HG03521 (cell line): ENCODE data around the gene GORASP2.
A peak's percentile ranks its signal among the peaks of the same experiment; 100 is the strongest.
"Not testable (repeated sequence)": the region's sequence is repeated elsewhere in the genome, so short reads cannot be mapped to it uniquely, and the experiment has no call there.

ENCODE experiments used
- ATAC-seq: cut with Tn5 transposase; IDR thresholded peaks from one replicate; pipeline ENCODE4 v1.9.1; 2021; ENCODE audit warnings: mild to moderate bottlenecking, moderate library complexity; ENCODE audit not compliant: unreplicated experiment

GORASP2 gene

DNA sequence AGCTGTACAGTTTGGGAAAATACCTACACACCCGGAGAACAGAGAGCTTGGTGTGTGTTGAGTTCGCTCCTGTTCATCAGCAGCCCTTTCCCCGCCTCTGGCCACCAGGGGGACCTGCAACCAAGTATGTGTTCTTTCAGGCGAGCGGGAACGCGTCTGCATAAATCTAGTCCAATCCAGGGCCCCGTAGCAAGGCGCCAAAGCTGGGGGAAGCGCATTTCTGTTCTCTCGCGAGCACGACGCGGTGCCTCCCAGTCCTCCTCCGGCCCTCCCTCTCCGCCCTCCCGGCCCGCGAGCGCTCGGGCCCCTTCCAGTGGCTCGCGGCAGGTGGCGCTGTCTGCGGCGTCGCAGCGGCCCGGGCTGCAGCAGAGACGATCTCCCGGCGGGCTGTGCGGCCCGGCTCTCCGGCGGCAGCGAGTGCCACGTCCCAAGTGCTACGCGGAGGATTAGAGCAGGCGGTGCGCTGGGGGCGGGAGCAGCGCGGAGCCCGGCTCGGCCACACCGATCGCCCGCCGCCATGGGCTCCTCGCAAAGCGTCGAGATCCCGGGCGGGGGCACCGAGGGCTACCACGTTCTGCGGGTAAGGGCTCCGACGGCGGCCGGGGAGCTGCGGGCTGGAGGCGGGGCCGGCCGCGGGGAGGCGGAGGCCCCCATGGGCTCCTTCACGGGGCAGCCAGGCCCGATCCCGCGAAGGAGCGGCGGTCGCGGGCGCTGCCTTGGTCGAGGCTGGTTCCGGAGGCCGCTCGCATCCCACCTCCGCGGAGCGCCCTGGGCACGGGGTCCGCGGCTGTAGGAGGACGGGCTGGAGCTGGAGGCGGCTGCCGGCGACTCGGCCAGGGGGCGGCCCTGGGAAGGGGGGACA, at the start of gene GORASP2:
TSS of gene GORASP2 (plus strand) at position 430 of the 862 bp plus-strand sequence. CDS start at position 518, 88 bp downstream.
- peak; percentile 91 for ATAC-seq

DNA sequence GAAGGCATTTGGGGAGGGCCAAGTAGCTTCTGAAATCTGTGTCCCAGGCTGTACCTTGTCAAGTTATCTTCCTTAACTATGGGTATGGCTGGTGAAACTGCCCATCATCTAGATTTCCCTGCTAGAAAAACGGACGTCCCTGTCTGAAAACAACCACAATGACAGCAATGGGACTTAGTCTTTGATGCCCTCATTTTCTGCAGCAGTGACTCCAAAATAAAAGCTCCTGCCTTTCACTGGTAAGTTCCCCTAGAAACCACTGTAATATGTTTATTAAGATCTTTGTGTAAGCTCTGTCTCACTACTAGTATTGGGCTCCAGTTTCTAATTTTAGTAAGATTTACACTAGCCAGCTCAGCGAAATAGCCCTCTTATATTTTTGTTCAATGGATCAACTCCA, 47.2 kb upstream of the GORASP2 start:
- no peak for ATAC-seq

DNA sequence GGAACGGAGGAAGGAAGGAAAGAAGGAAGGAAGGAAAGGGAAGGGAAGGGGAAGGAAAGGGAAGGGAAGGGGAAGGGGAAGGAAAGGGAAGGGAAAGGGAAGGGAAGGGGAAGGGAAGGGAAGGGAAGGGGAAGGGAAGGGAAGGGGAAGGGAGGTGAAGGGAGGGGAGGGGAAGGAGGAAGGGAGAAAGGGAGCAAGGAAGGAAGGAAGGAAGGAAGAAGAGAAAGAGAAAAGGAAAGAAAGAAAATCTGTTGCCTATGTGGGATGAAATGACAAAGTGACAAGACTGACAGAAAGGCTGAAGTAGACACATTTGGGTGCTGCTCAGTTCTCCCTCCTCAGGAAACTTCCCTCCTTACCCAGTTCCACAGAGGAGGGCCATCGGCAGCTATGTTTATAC, 46.3 kb upstream of the GORASP2 start:
- ATAC-seq, result no peak

DNA sequence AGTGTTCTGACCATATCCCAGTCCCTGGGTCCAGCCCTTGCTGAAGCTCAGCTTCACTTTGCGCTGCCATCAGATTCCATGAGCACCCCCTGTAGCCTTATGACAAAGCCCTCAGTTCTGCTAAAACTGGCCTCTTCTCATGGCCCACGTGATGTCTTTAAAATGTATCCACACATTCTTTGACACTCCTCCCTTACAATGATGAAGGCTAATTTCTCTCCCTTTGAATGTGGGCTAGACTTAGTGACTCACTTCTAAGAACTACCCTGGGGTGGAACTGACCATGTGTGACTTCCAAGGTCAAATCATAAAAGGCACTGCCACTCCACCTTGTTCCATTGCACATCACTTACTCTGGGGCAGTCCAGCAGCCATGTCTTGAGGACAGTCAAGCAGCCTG, 45.4 kb upstream of the GORASP2 start:
- ATAC-seq, result no peak

DNA sequence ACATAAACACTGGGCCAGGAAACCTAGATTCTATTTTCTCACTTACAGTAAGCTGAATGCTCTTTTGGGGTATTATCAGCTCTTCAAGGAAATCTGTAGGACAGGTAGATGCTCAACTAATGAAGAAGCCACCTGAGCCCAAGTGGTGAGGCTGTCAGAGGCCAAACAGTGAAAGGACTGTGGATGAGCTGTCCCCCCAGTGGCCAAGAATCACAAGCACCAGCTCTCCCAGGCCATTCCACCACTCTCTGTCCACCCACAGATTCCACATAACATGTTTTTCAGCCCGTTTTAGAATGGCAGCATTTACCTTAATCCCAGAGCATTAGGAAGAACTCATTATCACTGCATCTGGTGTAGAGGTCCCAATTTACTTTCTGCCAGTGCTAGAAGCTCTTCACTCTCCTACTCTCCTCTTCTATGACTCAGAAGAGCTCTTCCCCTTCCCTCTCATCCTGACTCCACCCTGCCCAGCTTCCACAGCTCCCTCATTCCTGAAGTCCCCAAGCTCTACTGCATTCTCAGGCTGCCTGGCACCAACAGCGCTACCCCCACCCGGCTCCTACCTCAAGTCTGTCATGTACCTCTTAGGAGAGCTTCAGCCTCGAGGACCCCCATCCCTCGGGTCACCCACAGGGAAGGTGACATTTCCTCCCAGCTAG, 43.8 kb upstream of the GORASP2 start:
- ATAC-seq, result no peak

DNA sequence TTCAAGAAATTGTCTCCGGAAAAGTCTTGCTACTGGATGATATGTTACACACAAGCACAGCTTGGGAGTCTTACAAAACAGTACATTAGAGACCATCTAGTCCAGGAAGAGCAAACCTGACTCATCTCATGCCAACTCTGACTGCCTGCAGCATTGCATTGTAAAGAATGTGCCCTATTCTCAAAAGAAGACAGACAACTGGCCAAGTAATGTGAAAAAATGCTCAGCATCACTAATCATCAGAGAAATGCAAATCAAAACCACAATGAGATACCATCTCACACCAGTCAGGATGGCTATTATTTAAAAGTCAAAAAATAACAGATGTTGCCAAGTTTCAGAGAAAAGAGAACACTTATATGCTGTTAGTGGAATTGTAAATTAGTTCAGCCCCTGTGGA, 42.7 kb upstream of the GORASP2 start:
- ATAC-seq, result no peak

DNA sequence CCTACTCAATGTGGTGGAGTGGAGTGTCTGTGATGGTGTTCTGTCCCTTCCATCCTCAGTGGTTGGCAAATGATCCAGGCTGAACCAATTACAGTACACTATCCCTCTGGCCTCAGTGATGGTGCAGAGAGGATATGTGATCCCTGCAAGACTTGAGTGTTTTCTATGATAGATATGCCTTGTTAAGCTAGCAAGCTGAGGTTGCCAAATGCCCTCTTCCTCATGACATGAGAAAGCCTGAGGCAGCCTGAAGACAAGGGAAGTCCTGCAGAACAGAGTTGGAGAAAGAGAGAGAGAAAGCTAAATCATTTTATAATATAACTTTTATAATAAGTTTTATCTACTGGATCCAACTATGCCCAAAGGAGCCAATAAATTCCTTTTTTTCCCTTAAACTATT, 41.6 kb upstream of the GORASP2 start:
- ATAC-seq, result no peak

DNA sequence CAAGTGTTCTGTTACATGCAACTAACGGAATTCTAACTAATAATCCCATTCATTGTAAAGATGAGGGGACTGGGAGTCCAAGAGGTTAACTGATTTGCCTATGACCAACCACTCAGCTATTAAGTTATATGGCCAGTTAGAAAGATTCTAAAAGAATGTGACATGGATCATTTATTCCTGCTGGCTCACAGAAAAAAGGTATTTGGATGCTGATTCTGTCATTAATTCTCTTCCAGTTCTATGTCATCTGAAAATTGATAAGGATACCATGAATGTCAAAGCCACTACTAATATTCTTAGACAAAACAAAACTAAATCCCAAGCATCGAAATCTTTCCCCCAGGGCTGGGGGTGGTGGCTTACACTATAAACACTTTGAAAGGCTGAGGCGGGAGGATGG, 41.2 kb upstream of the GORASP2 start:
- ATAC-seq, result no peak

DNA sequence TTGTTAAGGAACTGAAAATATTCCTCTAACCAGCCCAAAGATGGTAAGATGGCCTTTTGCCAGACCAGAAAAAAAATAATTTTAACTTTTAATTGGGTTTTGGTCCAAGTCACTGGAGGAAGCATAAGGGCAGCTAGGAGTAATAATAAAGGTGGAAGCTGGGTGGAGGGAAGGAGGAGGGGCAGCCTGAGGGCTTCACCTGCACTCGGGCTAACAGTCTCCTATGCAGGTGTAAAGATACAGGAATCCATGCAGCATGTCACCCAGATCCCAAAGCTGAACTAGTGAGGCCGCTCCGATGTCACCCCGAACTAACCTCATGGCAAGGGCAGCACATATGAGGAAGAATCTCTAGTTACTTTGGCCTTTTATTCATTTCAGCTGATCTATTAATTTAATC, 37.2 kb upstream of the GORASP2 start:
- no peak for ATAC-seq

DNA sequence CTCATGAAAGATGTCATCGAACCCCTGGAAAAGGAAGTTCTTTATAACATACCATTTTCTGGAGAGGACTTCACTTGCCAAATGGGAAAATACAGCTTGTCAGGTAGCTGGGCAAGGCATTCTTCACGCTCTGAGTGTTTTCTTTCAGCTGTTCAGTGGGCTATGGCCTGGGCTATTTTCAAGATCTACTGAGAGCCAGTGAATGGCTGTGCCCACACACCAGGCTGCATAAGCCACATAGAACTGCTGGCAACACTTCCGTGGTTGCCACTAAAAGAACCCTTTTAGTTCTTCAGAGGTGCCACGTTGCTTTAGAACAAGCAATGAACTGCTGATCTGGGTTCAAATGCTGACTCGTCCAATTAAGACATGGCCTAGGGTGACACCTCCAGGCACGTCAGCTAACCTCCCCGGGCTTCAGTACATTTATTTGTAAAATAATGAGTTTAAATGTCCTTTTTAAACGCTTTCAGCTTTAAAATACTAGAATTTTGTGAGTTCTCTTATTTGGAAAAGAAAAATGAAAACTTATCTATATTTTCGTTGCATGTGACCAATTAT, 36.6 kb upstream of the GORASP2 start:
- no peak for ATAC-seq

DNA sequence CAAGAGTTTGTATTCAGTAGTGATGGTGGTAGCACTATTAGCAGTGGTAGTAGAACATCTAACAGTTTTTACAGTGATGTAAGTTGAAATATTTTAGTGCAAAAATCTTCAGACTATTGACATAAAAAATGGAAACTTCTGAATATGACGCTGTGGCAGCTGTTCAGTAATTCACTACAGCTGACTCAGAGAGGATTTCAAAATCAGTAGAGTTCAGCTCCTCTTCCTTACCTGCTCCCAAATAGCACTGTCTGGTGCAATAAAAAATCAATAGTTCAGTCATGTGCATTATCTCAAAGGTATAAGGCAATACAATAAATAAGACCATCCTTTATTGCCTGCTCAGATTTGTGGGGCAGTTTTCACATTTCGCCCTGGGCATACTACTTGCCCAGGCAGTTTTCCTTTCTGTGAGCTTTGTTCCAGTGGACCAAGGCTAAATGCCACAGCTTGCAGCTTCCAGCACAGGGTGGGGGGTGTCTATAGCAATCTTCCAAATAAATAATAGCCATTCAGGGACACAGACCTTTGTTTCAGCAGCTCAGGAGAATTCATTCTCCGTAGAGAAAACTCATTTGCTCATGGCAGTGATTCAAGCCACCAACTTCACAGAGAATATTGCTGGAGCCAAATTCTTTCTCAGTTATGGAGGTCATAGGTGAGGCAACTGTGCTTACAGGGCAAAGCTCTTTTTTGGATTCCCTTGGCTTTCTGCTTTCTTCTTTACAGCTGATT, 33.9 kb upstream of the GORASP2 start:
- ATAC-seq, result no peak

DNA sequence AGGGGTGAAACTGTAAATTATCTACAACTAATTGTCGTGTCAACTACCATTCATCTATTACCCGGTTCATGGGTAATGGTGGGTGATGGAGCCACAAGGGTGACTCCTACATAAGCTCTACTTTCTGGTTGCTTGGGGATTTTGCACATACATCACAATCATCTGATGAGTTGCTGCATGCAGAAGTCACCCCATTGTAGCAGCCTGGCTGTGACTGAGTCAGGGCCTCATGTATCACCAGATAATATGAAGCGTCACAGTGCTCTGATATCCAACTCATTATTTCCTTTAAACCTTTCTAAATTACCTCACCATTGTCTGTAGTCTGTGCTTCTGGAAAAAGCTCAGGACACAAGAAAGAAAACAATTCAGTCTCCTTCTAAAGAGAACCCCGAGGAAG, 32.4 kb upstream of the GORASP2 start:
- no peak for ATAC-seq

DNA sequence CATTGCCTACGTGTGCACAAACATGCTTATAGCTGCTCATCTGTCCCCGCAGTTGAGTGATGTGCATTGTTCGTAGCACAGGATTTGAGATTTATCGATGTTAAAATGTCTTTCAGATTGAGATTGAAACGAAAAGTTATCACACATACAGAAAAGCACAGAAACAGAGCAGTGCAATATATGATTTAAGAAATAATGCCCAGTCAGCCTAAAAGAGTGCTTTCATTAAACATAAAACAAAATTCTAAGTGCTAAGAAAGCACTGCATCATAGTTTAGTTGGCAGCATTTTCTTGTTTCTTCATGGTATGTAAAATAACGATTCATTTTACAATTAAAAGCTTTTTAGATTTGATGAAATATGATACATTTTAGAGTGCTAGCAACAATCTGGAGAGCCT, 31.9 kb upstream of the GORASP2 start:
- ATAC-seq, result no peak

DNA sequence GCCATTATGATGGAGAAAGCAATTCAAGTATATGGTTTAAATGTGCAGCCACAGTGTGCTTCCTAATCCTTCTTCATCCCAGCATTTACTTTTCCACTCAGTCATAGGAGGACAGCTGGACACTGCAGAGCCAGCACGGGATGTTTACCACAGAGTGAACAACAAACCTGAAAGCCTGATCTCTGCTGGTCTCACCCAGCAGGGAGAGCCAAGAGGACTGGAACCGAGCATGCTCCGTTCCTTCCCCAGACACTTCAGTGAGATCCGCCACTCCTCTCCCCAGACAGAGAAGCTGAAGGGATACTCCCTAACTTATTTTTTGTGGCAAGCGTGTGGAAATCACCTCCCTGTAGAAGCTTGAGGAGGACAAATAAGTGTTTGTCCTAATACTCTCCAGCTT, 23.2 kb upstream of the GORASP2 start:
- ATAC-seq, result no peak

DNA sequence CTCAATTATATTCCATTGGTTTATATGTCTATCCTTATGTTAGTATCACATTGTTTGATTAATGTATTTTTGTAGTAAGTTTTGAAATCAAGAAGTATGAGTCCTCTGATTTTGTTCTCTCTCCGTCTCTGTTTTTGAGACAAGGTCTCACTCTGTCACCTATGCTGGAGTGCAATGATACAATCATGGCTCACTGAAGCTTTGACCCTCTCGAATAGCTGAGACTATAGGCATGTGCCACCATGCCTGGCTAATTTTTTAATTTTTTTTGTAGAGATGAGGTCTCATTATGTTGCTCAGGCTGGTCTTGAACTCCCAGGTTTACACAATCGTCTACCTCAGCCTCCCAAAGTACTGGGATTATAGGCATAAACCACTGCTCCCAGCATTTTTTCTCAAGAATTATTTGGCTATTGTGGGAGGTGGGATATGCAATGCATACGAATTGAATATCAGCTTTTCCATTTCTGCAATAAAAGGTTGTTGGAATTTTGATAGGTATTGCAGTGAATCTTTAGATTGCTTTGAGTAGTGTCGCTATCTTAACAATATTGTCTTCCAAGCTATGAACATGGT, 17.7 kb upstream of the GORASP2 start:
- no peak for ATAC-seq

DNA sequence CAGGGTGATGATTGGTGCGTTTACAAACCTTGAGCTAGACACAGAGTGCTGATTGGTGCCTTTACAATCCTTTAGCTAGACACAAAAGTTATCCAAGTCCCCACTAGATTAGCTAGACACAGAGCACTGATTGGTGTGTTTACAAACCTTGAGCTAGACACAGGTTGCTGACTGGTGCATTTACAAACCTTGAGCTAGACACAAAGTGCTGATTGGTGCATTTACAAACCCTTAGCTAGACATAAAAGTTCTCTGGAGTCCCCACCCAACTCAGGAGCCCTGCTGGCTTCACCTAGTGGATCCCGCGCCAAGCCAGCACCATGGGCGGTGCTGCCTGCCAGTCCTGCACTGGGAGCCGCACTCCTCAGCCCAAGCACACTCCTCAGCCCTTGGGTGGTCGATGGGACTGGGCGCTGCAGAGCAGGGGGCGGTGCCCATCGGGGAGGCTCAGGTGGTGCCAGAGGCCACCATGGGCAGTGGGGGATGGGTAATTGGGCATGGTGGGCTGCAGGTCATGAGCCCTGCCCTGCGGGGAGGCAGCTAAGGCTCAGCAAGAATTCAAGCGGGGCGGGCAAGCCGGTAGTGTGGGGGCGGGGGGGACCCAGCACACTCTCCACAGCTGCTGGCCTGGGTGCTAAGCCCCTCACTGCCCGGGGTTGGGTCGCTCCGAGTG, 13.9 kb upstream of the GORASP2 start:
- not testable (repeated sequence) for ATAC-seq

DNA sequence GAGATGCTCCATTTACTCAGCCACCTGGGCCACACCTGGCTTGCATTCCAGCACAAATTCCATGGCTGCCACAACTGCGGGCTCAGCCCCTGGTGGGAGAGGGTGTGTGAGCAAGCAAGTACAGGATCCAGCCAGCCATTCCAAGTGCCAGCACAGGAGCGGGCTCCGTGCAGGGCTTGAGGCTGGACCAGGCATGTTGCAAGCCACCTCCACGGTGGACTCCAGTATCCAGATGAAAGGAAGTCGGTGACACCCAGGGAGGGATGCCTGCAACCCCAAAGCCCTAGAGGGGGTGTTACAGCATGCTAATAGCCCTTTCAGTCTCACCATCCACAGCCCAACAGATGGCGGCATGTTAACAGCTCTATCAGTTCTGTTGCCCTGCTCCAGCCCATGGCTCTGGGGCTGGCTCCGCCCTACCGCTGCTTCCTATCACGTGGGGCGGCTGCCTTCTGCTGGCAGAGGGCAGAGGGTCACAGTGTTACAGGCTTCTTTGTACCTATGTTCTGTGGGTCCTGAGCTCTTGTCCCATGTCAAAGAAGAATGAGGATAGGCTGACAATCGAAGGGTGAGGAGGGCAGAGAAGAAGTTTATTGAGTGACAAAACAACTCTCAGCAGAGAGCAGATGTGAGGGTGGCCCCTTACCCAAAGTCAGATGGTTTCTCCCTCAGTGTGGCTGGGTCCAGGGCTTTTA, 11.7 kb upstream of the GORASP2 start:
- no peak for ATAC-seq

DNA sequence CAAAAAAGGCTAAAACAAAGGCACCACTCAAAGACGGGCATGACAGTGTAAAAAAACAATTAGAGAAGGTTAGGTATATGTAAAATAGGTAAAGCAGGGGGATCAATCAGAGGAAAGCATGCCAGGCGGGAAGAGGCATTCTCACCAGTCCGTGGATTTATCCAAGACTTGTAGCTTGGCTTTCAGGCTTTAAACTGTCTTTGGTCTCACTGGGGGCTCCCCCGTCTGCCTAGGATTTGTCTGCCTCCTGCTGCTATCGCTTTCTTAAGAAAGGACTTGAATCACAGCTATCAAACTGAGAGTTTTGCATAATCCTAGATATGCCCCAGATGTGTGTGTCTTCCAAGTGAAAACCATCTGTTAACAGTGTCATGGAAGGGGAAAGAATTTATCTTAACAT, 11.1 kb upstream of the GORASP2 start:
- ATAC-seq, result no peak

DNA sequence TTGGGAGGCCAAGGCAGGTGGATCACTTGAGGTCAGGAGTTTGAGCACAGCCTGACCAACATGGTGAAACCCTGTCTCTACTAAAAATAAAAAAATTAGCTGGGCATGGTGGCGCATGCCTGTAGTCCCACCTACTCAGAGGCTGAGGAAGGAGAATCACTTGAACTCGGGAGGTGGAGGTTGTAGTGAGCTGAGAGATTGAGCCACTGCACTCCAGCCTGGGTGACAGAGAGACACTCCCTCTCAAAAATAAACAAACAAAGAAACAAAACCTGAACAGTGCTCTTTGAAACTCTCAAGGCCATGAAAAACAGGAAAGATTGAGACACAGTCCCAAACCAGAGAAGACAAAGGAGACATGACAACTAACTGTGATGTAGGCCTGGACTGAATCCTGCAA, 7.2 kb upstream of the GORASP2 start:
- ATAC-seq, result not testable (repeated sequence)
